GM12891 (cell line): ENCODE measurements around the gene CYB5A.

Experiments
- DNase-seq: peaks from one replicate; pipeline ENCODE4 v3.0.0; 2011; ENCODE audit warnings: low spot score; ENCODE audit not compliant: insufficient read length
- FAIRE-seq: peaks from 2 replicates; lab custom pipeline; 2011; peaks lifted over from hg19 to GRCh38; lab: Jason Lieb, UNC
- PAX5 ChIP-seq: IDR thresholded peaks from 2 replicates; pipeline ENCODE4 v1.6.1; 2011; ENCODE audit warnings: low read length, moderate library complexity, mild to moderate bottlenecking; ENCODE audit not compliant: insufficient read depth, severe bottlenecking
- POLR2A ChIP-seq: IDR thresholded peaks from 2 replicates; pipeline ENCODE4 v1.6.1; 2011; ENCODE audit warnings: low read depth, low read length, control low read depth
- POLR2AphosphoS5 ChIP-seq: IDR thresholded peaks from 2 replicates; pipeline ENCODE4 v1.6.1; 2011; ENCODE audit warnings: low read depth, low read length, control low read depth
- POU2F2 ChIP-seq: IDR thresholded peaks from 2 replicates; pipeline ENCODE4 v1.6.1; 2011; ENCODE audit warnings: low read depth, mild to moderate bottlenecking, control low read depth, low read length, moderate library complexity
- SPI1 ChIP-seq: IDR thresholded peaks from 2 replicates; pipeline ENCODE4 v1.6.1; 2011; ENCODE audit warnings: low read depth, low read length, control low read depth
- TAF1 ChIP-seq: IDR thresholded peaks from 2 replicates; pipeline ENCODE4 v1.6.1; 2011; ENCODE audit warnings: low read depth, low read length, control low read depth

Gene CYB5A

GRCh38 chr18:74281011-74281979 lies 10.5 kb downstream of the CYB5A start:
- no peak for TF ChIP-seq PAX5
- no peak for FAIRE-seq
- DNase-seq, result no peak

- FAIRE-seq, result no peak
- no peak for DNase-seq
- TF ChIP-seq PAX5 (no peak), SPI1 (no peak), POLR2A (no peak), TAF1 (no peak), POLR2AphosphoS5 (no peak), POU2F2 (no peak)
These were observed 12.8 kb downstream of the CYB5A start for GRCh38 chr18:74278983-74279382.

GRCh38 chr18:74278058-74278457 lies 13.7 kb downstream of the CYB5A start:
- FAIRE-seq, result no peak
- TF ChIP-seq POLR2AphosphoS5, result no peak
- no peak for TF ChIP-seq TAF1
- no peak for TF ChIP-seq PAX5
- DNase-seq, result no peak

- DNase-seq, result no peak
- no peak for FAIRE-seq
- TF ChIP-seq POLR2A, result no peak
These were observed 14.5 kb downstream of the CYB5A start for GRCh38 chr18:74277296-74277695.

GRCh38 chr18:74276609-74277008 lies 15.2 kb downstream of the CYB5A start:
- FAIRE-seq, result no peak
- no peak for DNase-seq
- TF ChIP-seq POLR2A (no peak), TAF1 (no peak), POU2F2 (no peak)

- no peak for TF ChIP-seq PAX5
- no peak for TF ChIP-seq POLR2AphosphoS5
- no peak for TF ChIP-seq TAF1
- no peak for TF ChIP-seq POLR2A
- TF ChIP-seq POU2F2, result no peak
- no peak for TF ChIP-seq SPI1
- FAIRE-seq (no peak), DNase-seq (no peak)
These were observed 16.0 kb downstream of the CYB5A start for GRCh38 chr18:74275736-74276135.

- no peak for FAIRE-seq
- no peak for TF ChIP-seq POLR2A
- TF ChIP-seq POU2F2, result no peak
- no peak for TF ChIP-seq TAF1
- no peak for TF ChIP-seq SPI1
- no peak for TF ChIP-seq PAX5
- no peak for TF ChIP-seq POLR2AphosphoS5
- no peak for DNase-seq
These were observed 17.1 kb downstream of the CYB5A start for GRCh38 chr18:74274700-74275099.

- FAIRE-seq (no peak), DNase-seq (no peak)
- TF ChIP-seq POLR2A, result no peak
- no peak for TF ChIP-seq PAX5
- no peak for TF ChIP-seq POU2F2
- no peak for TF ChIP-seq SPI1
- no peak for TF ChIP-seq TAF1
- TF ChIP-seq POLR2AphosphoS5, result no peak
These were observed 18.4 kb downstream of the CYB5A start for GRCh38 chr18:74273394-74273793.

GRCh38 chr18:74271635-74272034 lies 20.1 kb downstream of the CYB5A start:
- TF ChIP-seq SPI1, result no peak
- TF ChIP-seq POLR2A, result no peak
- TF ChIP-seq PAX5, result no peak
- no peak for TF ChIP-seq POLR2AphosphoS5
- FAIRE-seq, result no peak
- DNase-seq, result no peak

GRCh38 chr18:74268933-74269620 lies 22.7 kb downstream of the CYB5A start:
- DNase-seq (no peak), FAIRE-seq (no peak)
- no peak for TF ChIP-seq POU2F2
- TF ChIP-seq TAF1, result no peak
- no peak for TF ChIP-seq POLR2A
- TF ChIP-seq POLR2AphosphoS5, result no peak
- TF ChIP-seq SPI1, result no peak
- TF ChIP-seq PAX5, result no peak
